HepG2 (cell line): Measurements from ENCODE around the gene RIMS3. TPM values are rescaled to one million over a fixed set of nuclear protein-coding genes. Genes with fewer than 3 reads are reported as not detected.

ENCODE experiments used
- ASH2L ChIP-seq: fragments of 300-600, 200-600 bp; sonication (generic); IDR thresholded peaks from 2 replicates; pipeline ENCODE4 v1.7.0; 2017; ENCODE audit warnings: low read depth, mild to moderate bottlenecking, moderate library complexity, mixed read lengths, low read length; ENCODE audit not compliant: insufficient read length
- CBFB ChIP-seq: sonication (generic); formaldehyde crosslinking; IDR thresholded peaks from 2 replicates; pipeline ENCODE4 v1.4.0; 2020; ENCODE audit warnings: missing genetic modification reagents
- CREM ChIP-seq, 2 experiments: sonication (generic) in 1 of 2; formaldehyde crosslinking in 1 of 2; IDR thresholded peaks; 2 replicates each; pipeline versions ENCODE4 v1.4.0 to v1.6.1; 2016 to 2020; ENCODE audit warnings: antibody characterized with exemption in 1 of 2, mild to moderate bottlenecking in 1 of 2, missing genetic modification reagents in 1 of 2
- FOXA3 ChIP-seq: IDR thresholded peaks from 2 replicates; pipeline ENCODE4 v1.6.1; 2016; ENCODE audit warnings: missing genetic modification reagents, missing compliant biosample characterization
- FOXK1 ChIP-seq: sonication (generic); formaldehyde crosslinking; IDR thresholded peaks from 2 replicates; pipeline ENCODE4 v1.4.0; 2020; ENCODE audit warnings: low read depth, missing genetic modification reagents, borderline replicate concordance
- GATAD1 ChIP-seq: IDR thresholded peaks from 2 replicates; pipeline ENCODE4 v1.6.1; 2016; ENCODE audit warnings: missing genetic modification reagents, missing compliant biosample characterization
- HIVEP1 ChIP-seq: sonication (generic); formaldehyde crosslinking; IDR thresholded peaks from 2 replicates; pipeline ENCODE4 v1.4.0; 2020; ENCODE audit warnings: mild to moderate bottlenecking, missing genetic modification reagents
- HOXA3 ChIP-seq: sonication (generic); formaldehyde crosslinking; IDR thresholded peaks from 2 replicates; pipeline ENCODE4 v1.5.0; 2020; ENCODE audit warnings: missing genetic modification reagents
- KMT2B ChIP-seq: IDR thresholded peaks from 2 replicates; pipeline ENCODE4 v1.6.1; 2016; ENCODE audit warnings: missing genetic modification reagents, missing compliant biosample characterization
- NFYC ChIP-seq: IDR thresholded peaks from 2 replicates; pipeline ENCODE4 v1.6.1; 2016; ENCODE audit warnings: missing genetic modification reagents, missing compliant biosample characterization
- NR2C2 ChIP-seq: sonication (generic); formaldehyde crosslinking; IDR thresholded peaks from 2 replicates; pipeline ENCODE4 v1.4.0; 2020; ENCODE audit warnings: missing genetic modification reagents, mild to moderate bottlenecking, moderate library complexity, borderline replicate concordance
- POLR2G ChIP-seq: fragments of 200-400 bp; formaldehyde crosslinking; IDR thresholded peaks from 2 replicates; pipeline ENCODE4 v1.6.1; 2018; ENCODE audit warnings: mild to moderate bottlenecking, low read depth, low read length, moderate library complexity
- TAF1 ChIP-seq: sonication (generic); formaldehyde crosslinking; IDR thresholded peaks from 2 replicates; pipeline ENCODE4 v1.4.0; 2020; ENCODE audit warnings: missing genetic modification reagents
- TGIF2 ChIP-seq: IDR thresholded peaks from 2 replicates; pipeline ENCODE4 v1.6.1; 2016; ENCODE audit warnings: control low read depth, missing compliant biosample characterization
- ZEB1 ChIP-seq: IDR thresholded peaks from 2 replicates; pipeline ENCODE4 v1.6.1; 2012; ENCODE audit warnings: mild to moderate bottlenecking, low read depth, inconsistent platforms; ENCODE audit not compliant: insufficient replicate concordance
- ZMYM4 ChIP-seq: sonication (generic); formaldehyde crosslinking; IDR thresholded peaks from 2 replicates; pipeline ENCODE4 v1.8.1; 2023; ENCODE audit warnings: mild to moderate bottlenecking, missing genetic modification reagents
- ZNF607 ChIP-seq: sonication (generic); formaldehyde crosslinking; IDR thresholded peaks from 2 replicates; pipeline ENCODE4 v1.5.1; 2020; ENCODE audit warnings: missing genetic modification reagents, mild to moderate bottlenecking, borderline replicate concordance
- ZNF792 ChIP-seq: IDR thresholded peaks from 2 replicates; pipeline ENCODE4 v1.6.1; 2016
- polyA plus RNA-seq, 8 experiments: library from polyadenylated mRNA; depleted of rRNA in 3 of 8; stranded (reverse) in 7 of 8; unstranded in 1 of 8; fragments of >200 nt; fragmentation: Illumina TruSeq in 4 of 8; extraction: Trizol in 4 of 8; gene quantifications; 2 replicates each; pipeline versions ENCODE4 v1.2.1 to v1.2.3, GENCODE V29; 2011 to 2016; ENCODE audit warnings: low read depth in 4 of 8, missing spikeins in 1 of 8, mixed read lengths in 1 of 8; ENCODE audit not compliant: insufficient read depth in 1 of 8
- total RNA-seq, 5 experiments: library from RNA; depleted of rRNA; stranded (reverse); fragments of >200 nt; fragmentation: Illumina TruSeq; extraction: Trizol; gene quantifications; 2 replicates each; pipeline ENCODE4 v1.2.3, GENCODE V29; 2016; ENCODE audit warnings: low read depth in 1 of 5
- TF ChIP-seq, protein P1 (sequence below): sonication (generic); formaldehyde crosslinking; IDR thresholded peaks from 2 replicates; pipeline ENCODE4 v1.4.0; 2020; ENCODE audit warnings: missing genetic modification reagents, mild to moderate bottlenecking, borderline replicate concordance
- TF ChIP-seq, protein P2 (sequence below): IDR thresholded peaks from 2 replicates; pipeline ENCODE4 v1.6.1; 2016; ENCODE audit warnings: mild to moderate bottlenecking
- TF ChIP-seq, protein P3 (sequence below): sonication (generic); formaldehyde crosslinking; IDR thresholded peaks from 2 replicates; pipeline ENCODE4 v1.9.0; 2021; ENCODE audit warnings: missing genetic modification reagents, mild to moderate bottlenecking, borderline replicate concordance

RIMS3 gene
- total and polyA plus RNA-seq, 2 of the 13 experiments (the other 11 are each of a cell fraction or from before 2014, with no cell fraction given): 2.1 to 5.4 TPM

DNA sequence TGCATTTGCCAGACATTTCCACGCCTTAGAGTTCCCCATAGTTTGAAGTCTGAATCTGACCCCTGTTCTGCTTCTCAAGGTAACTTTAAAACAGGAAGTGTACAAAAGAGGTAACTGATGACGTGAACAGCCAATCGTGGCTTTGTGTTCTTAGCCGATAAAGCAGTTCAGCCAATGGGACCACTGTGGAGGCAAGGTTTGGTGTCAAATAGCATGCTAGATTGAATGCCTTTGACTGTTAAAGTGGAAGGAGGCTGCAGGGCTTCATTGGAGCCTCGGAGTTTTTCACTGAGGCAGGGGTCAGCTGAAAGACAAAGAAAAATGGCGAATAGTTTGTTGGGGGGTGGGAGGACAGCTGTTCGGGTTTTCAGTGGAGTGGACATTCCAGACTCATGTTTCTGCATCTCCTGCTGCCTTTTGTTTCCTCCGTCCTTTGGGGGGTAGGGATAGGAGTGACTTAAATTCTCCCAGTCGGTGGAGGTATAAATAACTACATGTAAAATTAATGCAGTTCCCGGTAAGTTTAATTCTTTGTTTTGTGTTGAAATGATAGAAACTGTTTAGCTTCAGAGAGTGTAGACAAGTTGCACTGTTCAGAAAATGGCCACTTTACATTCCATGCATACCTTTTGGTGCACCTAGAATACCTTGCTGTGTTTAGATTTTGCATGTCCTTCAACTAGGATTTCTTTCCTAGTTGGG, 43.8 kb upstream of the RIMS3 start (continued):
- TF ChIP-seq ASH2L: peak; percentile 59
- peak; percentile 66; the same call in 1 of the 2 replicates for TF ChIP-seq FOXK1 (CRISPR knock-in tag)
- peak; percentile 71 for TF ChIP-seq FOXA3 (CRISPR knock-in tag)
- TF ChIP-seq NFYC (CRISPR knock-in tag): peak; percentile 95
- TF ChIP-seq ZNF607 (CRISPR knock-in tag): no peak
- TF ChIP-seq CREM (IDR thresholded peaks at IDR 0.05): peak; percentile 84
- no peak for TF ChIP-seq CREM (CRISPR knock-in tag; IDR thresholded peaks at IDR 0.05)
- TF ChIP-seq TGIF2: 0 out of 2 replicates have a peak, but pooled peaks have one; percentile 16
- TF ChIP-seq, protein P1, sequence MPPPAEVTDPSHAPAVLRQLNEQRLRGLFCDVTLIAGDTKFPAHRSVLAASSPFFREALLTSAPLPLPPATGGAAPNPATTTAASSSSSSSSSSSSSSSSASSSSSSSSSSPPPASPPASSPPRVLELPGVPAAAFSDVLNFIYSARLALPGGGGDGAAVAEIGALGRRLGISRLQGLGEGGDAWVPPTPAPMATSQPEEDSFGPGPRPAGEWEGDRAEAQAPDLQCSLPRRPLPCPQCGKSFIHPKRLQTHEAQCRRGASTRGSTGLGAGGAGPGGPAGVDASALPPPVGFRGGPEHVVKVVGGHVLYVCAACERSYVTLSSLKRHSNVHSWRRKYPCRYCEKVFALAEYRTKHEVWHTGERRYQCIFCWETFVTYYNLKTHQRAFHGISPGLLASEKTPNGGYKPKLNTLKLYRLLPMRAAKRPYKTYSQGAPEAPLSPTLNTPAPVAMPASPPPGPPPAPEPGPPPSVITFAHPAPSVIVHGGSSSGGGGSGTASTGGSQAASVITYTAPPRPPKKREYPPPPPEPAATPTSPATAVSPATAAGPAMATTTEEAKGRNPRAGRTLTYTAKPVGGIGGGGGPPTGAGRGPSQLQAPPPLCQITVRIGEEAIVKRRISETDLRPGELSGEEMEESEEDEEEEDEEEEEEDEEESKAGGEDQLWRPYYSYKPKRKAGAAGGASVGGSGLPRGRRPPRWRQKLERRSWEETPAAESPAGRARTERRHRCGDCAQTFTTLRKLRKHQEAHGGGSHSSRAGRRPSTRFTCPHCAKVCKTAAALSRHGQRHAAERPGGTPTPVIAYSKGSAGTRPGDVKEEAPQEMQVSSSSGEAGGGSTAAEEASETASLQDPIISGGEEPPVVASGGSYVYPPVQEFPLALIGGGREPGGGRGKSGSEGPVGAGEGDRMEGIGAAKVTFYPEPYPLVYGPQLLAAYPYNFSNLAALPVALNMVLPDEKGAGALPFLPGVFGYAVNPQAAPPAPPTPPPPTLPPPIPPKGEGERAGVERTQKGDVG (CRISPR knock-in tag): no peak
- TF ChIP-seq, protein P2, sequence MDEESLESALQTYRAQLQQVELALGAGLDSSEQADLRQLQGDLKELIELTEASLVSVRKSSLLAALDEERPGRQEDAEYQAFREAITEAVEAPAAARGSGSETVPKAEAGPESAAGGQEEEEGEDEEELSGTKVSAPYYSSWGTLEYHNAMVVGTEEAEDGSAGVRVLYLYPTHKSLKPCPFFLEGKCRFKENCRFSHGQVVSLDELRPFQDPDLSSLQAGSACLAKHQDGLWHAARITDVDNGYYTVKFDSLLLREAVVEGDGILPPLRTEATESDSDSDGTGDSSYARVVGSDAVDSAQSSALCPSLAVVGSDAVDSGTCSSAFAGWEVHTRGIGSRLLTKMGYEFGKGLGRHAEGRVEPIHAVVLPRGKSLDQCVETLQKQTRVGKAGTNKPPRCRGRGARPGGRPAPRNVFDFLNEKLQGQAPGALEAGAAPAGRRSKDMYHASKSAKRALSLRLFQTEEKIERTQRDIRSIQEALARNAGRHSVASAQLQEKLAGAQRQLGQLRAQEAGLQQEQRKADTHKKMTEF (CRISPR knock-in tag): peak; percentile 34; the same call in 1 of the 2 replicates
- TF ChIP-seq HIVEP1 (CRISPR knock-in tag): no peak
- 0 out of 2 replicates have a peak, but pooled peaks have one; percentile 21 for TF ChIP-seq CBFB (CRISPR knock-in tag)
- peak; percentile 76 for TF ChIP-seq POLR2G
- TF ChIP-seq HOXA3: peak; percentile 35; the same call in 1 of the 2 replicates
- peak; percentile 70 for TF ChIP-seq KMT2B
- TF ChIP-seq ZNF792: peak; percentile 41; the same call in 1 of the 2 replicates
- peak; percentile 79 for TF ChIP-seq TAF1
- no peak for TF ChIP-seq NR2C2 (CRISPR knock-in tag)
- TF ChIP-seq, protein P3, sequence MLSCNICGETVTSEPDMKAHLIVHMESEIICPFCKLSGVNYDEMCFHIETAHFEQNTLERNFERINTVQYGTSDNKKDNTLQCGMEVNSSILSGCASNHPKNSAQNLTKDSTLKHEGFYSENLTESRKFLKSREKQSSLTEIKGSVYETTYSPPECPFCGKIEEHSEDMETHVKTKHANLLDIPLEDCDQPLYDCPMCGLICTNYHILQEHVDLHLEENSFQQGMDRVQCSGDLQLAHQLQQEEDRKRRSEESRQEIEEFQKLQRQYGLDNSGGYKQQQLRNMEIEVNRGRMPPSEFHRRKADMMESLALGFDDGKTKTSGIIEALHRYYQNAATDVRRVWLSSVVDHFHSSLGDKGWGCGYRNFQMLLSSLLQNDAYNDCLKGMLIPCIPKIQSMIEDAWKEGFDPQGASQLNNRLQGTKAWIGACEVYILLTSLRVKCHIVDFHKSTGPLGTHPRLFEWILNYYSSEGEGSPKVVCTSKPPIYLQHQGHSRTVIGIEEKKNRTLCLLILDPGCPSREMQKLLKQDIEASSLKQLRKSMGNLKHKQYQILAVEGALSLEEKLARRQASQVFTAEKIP (CRISPR knock-in tag): no peak
- TF ChIP-seq ZMYM4 (CRISPR knock-in tag): peak; percentile 91
- TF ChIP-seq ZEB1: peak; percentile 28
- peak; percentile 64 for TF ChIP-seq GATAD1
